SU-DHL-6 (cell line): ENCODE measurements around the gene SAT1.

Source experiments
- H2AFZ ChIP-seq: fragments of 200-600 bp; sonication (generic); 2 replicates; pipeline ENCODE4 v1.6.1; 2014; ENCODE audit warnings: low read depth, mild to moderate bottlenecking, moderate library complexity, mixed read lengths, antibody characterized with exemption, low read length; ENCODE audit not compliant: severe bottlenecking
- H3F3A ChIP-seq: fragments of 200-600 bp; shearing (Covaris generic); 2 replicates; pipeline ENCODE4 v1.6.0; 2016; ENCODE audit warnings: antibody characterized with exemption, mild to moderate bottlenecking; ENCODE audit not compliant: insufficient read depth
- H3K27ac ChIP-seq: fragments of 200-600 bp; sonication (generic); 2 replicates; pipeline ENCODE4 v1.5.1; 2016; ENCODE audit warnings: low read depth, mild to moderate bottlenecking, low read length, moderate library complexity, mixed read lengths
- H3K27me3 ChIP-seq: fragments of 200-600 bp; sonication (generic), shearing (Covaris generic); 2 replicates; pipeline ENCODE4 v1.6.0; 2014; ENCODE audit warnings: mild to moderate bottlenecking, low read length
- H3K36me3 ChIP-seq: fragments of 200-600 bp; sonication (generic); 2 replicates; pipeline ENCODE4 v1.6.1; 2014; ENCODE audit warnings: mild to moderate bottlenecking, low read length, mixed read lengths
- H3K4me2 ChIP-seq: fragments of 300-600, 200-600 bp; shearing (Covaris generic), sonication (generic); 2 replicates; pipeline ENCODE4 v1.6.0; 2014; ENCODE audit warnings: low read length, low read depth, mild to moderate bottlenecking; ENCODE audit not compliant: poor library complexity, severe bottlenecking
- H3K4me3 ChIP-seq: fragments of 200-600 bp; sonication (generic); 2 replicates; pipeline ENCODE4 v1.5.1; 2014; ENCODE audit warnings: antibody characterized with exemption, low read length, mild to moderate bottlenecking, mixed read lengths; ENCODE audit not compliant: insufficient read depth, poor library complexity, severe bottlenecking
- H3K79me2 ChIP-seq: fragments of 200-600 bp; sonication (generic); 2 replicates; pipeline ENCODE4 v1.6.1; 2014; ENCODE audit warnings: mild to moderate bottlenecking, low read length, moderate library complexity; ENCODE audit not compliant: insufficient read depth
- H3K9ac ChIP-seq: fragments of 200-600 bp; sonication (generic); 2 replicates; pipeline ENCODE4 v1.7.0; 2014; ENCODE audit warnings: mild to moderate bottlenecking, low read length
- H3K9me2 ChIP-seq: fragments of 200-600 bp; sonication (generic); replicated peaks from 2 replicates; pipeline ENCODE4 v1.6.1; 2014; ENCODE audit warnings: low read length; ENCODE audit not compliant: insufficient read depth
- H3K9me3 ChIP-seq: fragments of 200-600 bp; sonication (generic); 2 replicates; pipeline ENCODE4 v1.6.1; 2014; ENCODE audit warnings: low read length, mixed read lengths; ENCODE audit not compliant: insufficient read depth
- H4K20me1 ChIP-seq: fragments of 200-600 bp; sonication (generic); 2 replicates; pipeline ENCODE4 v1.6.1; 2014; ENCODE audit warnings: low read depth, mild to moderate bottlenecking, antibody characterized with exemption, low read length, moderate library complexity, mixed read lengths
- CTCF ChIP-seq: fragments of 200-600 bp; sonication (generic); IDR thresholded peaks from one replicate; pipeline ENCODE4 v1.5.1; 2017; ENCODE audit warnings: antibody characterized with exemption, mild to moderate bottlenecking, low read length, moderate library complexity; ENCODE audit not compliant: insufficient read depth, poor library complexity, severe bottlenecking
- EZH2phosphoT487 ChIP-seq: fragments of 200-600 bp; sonication (generic), shearing (Covaris generic); conservative IDR thresholded peaks from 2 replicates; pipeline ENCODE4 v1.6.1; 2018; ENCODE audit warnings: mild to moderate bottlenecking, antibody characterized with exemption, low read length, moderate library complexity, mixed read lengths

The SAT1 gene

GRCh38 chrX:23788946-23789345, 6.0 kb downstream of the SAT1 start:
- H3F3A ChIP-seq: peaks cover 4% of the 10 kb centered on the region; the same call in 1 of the 2 replicates
- H3K36me3 ChIP-seq: peaks cover 11% of the 10 kb centered on the region
- TF ChIP-seq EZH2phosphoT487: no peak
- TF ChIP-seq CTCF: no peak
- H2AFZ ChIP-seq: no peak overlapping the region
- no peak overlapping the region for H3K4me3 ChIP-seq
- no peak overlapping the region for H3K4me2 ChIP-seq
- no peak overlapping the region for H3K9ac ChIP-seq
- H3K79me2 ChIP-seq: peaks cover 4% of the 10 kb centered on the region; the same call in 1 of the 2 replicates
- H3K27ac ChIP-seq: no peak overlapping the region
- no peaks in the 10 kb centered on the region for H3K9me3 ChIP-seq
- H3K27me3 ChIP-seq: no peaks in the 10 kb centered on the region
- no peaks in the 10 kb centered on the region for H3K9me2 ChIP-seq
- no peaks in the 10 kb centered on the region for H4K20me1 ChIP-seq

- Histone ChIP-seq H3K27ac (no peak overlapping the region), H3K9me3 (no peaks in the 10 kb centered on the region), H3F3A (no peaks in the 10 kb centered on the region), H3K4me3 (no peak overlapping the region), H3K36me3 (peaks cover 8% of the 10 kb centered on the region), H3K79me2 (no peaks in the 10 kb centered on the region), H3K9me2 (no peaks in the 10 kb centered on the region), H4K20me1 (no peaks in the 10 kb centered on the region), H3K27me3 (no peaks in the 10 kb centered on the region), H3K4me2 (no peak overlapping the region), H3K9ac (no peak overlapping the region), H2AFZ (no peak overlapping the region)
- TF ChIP-seq EZH2phosphoT487: no peak
These were observed 6.6 kb downstream of the SAT1 start for GRCh38 chrX:23789386-23790154.

- Histone ChIP-seq H3K27ac (no peak overlapping the region), H3K9me2 (no peaks in the 10 kb centered on the region), H3K4me2 (no peak overlapping the region), H4K20me1 (no peaks in the 10 kb centered on the region), H2AFZ (no peak overlapping the region), H3K9me3 (no peaks in the 10 kb centered on the region), H3K27me3 (no peaks in the 10 kb centered on the region), H3F3A (no peaks in the 10 kb centered on the region), H3K9ac (no peak overlapping the region), H3K79me2 (no peaks in the 10 kb centered on the region), H3K4me3 (no peak overlapping the region), H3K36me3 (peaks cover 2% of the 10 kb centered on the region; the same call in 1 of the 2 replicates)
- TF ChIP-seq EZH2phosphoT487 (no peak), CTCF (no peak)
These were observed 7.2 kb downstream of the SAT1 start for GRCh38 chrX:23790155-23790497.

- TF ChIP-seq EZH2phosphoT487 (no peak), CTCF (no peak)
- Histone ChIP-seq H3K9me3 (no peaks in the 10 kb centered on the region), H3K9me2 (no peaks in the 10 kb centered on the region), H3K79me2 (no peaks in the 10 kb centered on the region), H3K36me3 (no peaks in the 10 kb centered on the region), H3K9ac (no peak overlapping the region), H3F3A (no peaks in the 10 kb centered on the region), H3K4me2 (no peak overlapping the region), H2AFZ (no peak overlapping the region), H4K20me1 (no peaks in the 10 kb centered on the region), H3K4me3 (no peak overlapping the region), H3K27ac (no peak overlapping the region), H3K27me3 (no peaks in the 10 kb centered on the region)
These were observed 10.0 kb downstream of the SAT1 start for GRCh38 chrX:23792861-23793553.
